Measurements from ENCODE around the gene TFR2. TPM values are rescaled to one million over a fixed set of nuclear protein-coding genes. Genes with fewer than 3 reads are reported as not detected.

TFR2 gene
- total RNA-seq, 2 donors from 2014 or later: 0.19 TPM; not detected in 1

DNA sequence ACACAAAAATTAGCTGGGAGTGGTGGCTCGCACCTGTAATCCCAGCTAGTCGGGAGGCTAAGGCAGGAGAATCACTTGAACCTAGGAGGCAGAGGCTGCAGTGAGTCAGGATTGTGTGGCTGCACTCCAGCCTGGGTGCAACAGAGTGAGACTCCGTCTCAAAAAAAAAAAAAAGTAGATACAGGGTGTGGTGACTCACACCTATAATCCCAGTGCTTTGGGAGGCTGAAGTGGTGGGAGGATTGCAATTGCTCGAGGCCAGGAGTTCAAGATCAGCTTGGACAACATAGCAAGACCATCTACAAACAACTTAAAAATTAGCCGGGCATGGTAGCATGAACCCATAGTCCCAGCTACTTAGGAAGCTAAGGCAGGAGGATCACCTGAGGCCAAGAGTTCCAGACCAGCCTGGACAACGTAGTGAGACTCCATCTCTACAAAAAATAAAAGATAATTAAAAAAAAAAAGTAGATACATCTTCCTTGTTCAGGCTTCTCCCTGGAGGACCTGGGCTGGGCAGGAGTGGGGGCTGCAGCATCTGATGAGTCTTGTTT, 27.0 kb downstream of the TFR2 start:
- TF ChIP-seq, protein P1, sequence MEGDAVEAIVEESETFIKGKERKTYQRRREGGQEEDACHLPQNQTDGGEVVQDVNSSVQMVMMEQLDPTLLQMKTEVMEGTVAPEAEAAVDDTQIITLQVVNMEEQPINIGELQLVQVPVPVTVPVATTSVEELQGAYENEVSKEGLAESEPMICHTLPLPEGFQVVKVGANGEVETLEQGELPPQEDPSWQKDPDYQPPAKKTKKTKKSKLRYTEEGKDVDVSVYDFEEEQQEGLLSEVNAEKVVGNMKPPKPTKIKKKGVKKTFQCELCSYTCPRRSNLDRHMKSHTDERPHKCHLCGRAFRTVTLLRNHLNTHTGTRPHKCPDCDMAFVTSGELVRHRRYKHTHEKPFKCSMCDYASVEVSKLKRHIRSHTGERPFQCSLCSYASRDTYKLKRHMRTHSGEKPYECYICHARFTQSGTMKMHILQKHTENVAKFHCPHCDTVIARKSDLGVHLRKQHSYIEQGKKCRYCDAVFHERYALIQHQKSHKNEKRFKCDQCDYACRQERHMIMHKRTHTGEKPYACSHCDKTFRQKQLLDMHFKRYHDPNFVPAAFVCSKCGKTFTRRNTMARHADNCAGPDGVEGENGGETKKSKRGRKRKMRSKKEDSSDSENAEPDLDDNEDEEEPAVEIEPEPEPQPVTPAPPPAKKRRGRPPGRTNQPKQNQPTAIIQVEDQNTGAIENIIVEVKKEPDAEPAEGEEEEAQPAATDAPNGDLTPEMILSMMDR (IDR thresholded peaks at IDR 0.05): no peak
- Histone ChIP-seq H3K4me3 (no peak overlapping the region), H3K27me3 (no peaks in the 10 kb centered on the region), H3K4me1 (peaks cover 0 to 17% of the 10 kb centered on the region in 2 donors), H3K36me3 (no peaks in the 10 kb centered on the region), H3K27ac (no peak overlapping the region), H3K9me3 (no peaks in the 10 kb centered on the region)
- DNase-seq (ENCODE audit: low spot score): no peak

DNA sequence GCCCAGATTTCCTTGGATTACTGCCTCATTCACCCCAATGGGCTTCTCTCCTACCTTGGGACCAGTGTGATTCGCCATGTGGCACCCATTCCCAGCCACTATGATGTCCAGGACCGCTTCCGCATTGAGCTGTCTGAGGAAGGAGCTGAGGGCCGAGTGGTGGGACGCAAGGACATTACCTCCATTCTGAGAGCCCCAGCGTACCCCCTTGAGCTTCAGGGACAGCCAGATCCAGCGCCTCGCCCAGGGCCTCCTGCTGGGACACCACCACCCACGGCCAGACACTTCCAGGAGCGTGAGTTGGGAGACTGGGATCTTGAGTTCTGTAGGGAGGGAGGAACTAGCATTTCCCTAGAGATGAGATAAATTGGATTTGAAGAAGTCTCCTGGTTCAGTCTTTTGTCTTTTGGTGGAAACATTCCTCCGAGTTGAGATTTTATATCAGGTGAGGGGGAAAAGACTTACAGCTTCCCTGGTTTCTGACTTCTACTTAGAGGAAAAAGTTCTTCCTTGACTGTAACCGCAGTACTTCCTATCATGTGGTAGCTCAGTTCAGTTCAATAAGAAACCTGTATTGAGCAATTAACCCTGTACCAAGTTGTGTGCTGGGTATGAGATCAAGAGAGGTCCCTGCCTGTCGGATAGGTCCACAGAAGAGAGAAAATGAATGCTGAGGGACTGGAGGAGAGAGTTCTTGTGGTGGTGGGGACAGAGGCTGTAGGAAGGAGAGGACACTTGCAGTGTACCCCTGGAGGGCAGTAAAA, 27.8 kb downstream of the TFR2 start:
- H3K9me3 ChIP-seq: no peaks in the 10 kb centered on the region
- no peaks in the 10 kb centered on the region for H3K36me3 ChIP-seq
- peak overlapping the region in 1 of 2 donors; percentile 70 for H3K4me3 ChIP-seq
- TF ChIP-seq, protein P1 (IDR thresholded peaks at IDR 0.05): no peak
- H3K27ac ChIP-seq: peak overlapping the region in 1 of 2 donors; percentile 95
- no peak for DNase-seq (ENCODE audit: low spot score)
- peaks cover 0 to 17% of the 10 kb centered on the region in 2 donors for H3K4me1 ChIP-seq
- H3K27me3 ChIP-seq: no peaks in the 10 kb centered on the region

DNA sequence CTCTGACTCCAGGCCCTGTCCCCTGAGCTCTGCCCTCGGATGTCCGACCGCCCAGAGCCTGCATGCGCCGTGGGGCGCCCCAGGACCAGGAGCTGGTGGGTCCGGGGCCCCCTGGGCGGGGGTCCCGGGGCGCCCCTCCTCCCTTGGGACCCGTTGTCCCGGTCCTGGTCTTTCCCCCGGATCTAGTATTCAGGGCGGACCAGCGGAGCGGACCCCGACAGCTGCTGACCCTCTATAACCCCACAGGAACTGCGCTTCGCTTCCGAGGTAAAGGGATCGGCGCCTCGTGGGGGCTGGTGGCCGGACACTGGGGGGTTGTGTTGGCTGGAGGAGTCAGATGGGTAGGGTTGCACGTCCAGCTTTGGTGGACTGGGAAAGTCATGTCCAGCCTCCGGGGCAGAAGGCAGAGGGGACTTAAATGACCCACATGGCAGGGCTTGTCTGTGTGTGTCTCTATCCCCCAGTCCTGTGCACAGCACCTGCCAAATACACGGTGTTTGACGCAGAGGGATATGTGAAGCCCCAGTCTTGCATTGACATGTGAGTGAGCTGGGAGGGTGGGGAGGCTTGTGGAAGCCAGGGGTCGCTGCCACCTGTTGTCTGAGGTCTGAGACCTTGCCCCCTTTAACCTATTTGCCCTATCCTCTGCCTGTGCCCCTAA, 28.5 kb downstream of the TFR2 start:
- peaks cover 0 to 17% of the 10 kb centered on the region in 2 donors for H3K4me1 ChIP-seq
- H3K36me3 ChIP-seq: no peaks in the 10 kb centered on the region
- no peak for DNase-seq (ENCODE audit: low spot score)
- peak overlapping the region; percentile 66 to 70 for H3K4me3 ChIP-seq
- peak overlapping the region; percentile 89 to 95 for H3K27ac ChIP-seq
- TF ChIP-seq, protein P1 (IDR thresholded peaks at IDR 0.05): no peak
- H3K9me3 ChIP-seq: no peaks in the 10 kb centered on the region
- no peaks in the 10 kb centered on the region for H3K27me3 ChIP-seq

DNA sequence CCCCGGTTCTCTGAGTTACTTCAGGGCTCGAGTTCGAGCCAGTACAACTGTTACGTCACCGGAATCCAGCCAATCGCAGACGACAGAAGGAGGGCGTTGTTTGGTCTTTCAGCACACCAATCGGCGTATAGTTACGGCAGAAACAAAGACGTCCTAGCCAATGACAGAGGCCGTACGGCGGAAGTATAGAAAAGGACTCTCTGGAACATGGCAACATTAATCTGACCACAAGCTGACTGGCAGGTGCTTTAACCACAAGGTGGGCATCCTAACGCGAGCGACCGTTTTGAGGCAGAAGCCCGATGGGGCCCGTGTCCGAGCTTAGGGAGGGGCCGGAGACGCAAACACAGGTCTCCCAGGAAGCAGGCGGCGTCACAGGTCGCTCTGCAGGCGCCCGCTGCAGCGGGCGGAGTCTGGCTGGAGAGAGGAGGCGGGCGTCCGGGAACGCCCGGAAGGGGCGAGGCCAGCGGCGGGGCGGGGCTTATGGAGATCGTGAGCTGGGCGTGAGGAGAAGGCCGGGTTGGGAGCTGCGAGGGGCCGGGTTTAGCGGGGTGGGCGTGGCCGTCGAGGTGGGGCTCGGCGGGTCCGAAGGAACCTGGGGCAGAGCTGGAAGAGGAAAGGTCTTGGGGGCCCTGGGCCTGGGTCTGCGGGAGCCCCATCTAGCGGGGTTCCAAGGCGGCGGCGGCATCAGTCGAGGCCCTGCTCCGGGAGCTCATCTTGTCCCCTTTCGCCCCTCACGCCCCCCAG, 29.2 kb downstream of the TFR2 start, which contains the start of gene MOSPD3:
Gene MOSPD3, plus strand, starts transcription at position 558 of the 747 bp plus-strand sequence. CDS start 252 bp downstream, outside the sequence.
- peaks cover 0 to 17% of the 10 kb centered on the region in 2 donors for H3K4me1 ChIP-seq
- peak within 1 kb of the TSS; percentile 66 to 70 for H3K4me3 ChIP-seq
- no peaks in the 10 kb centered on the region for H3K27me3 ChIP-seq
- TF ChIP-seq, protein P1 (IDR thresholded peaks at IDR 0.05): no peak
- no peaks in the 10 kb centered on the region for H3K9me3 ChIP-seq
- H3K27ac ChIP-seq: peak within 1 kb of the TSS; percentile 89 to 95
- peak; percentile 100 for DNase-seq (ENCODE audit: low spot score)
- H3K36me3 ChIP-seq: no peaks in the 10 kb centered on the region

DNA sequence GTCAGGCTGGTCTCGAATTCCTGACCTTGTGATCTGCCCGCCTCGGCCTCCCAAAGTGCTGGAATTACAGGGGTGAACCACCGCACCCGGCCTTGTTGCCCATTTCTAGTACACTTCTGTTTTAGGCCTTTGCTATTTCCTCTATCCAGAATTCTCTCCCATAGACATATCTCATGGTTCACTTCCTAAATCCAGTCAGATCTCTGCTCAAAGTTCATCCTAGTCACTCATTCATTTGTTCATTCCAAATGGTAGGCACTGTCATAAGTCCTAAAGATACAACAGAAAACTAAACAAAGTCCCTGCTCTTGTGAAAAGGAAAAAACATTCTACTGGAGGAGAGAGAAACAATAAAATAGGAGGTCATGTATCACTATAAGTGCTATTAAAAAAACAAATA, 31.4 kb downstream of the TFR2 start:
- H3K27ac ChIP-seq: no peak overlapping the region
- no peak for DNase-seq (ENCODE audit: low spot score)
- H3K9me3 ChIP-seq: no peaks in the 10 kb centered on the region
- no peaks in the 10 kb centered on the region for H3K27me3 ChIP-seq
- peaks cover 0 to 22% of the 10 kb centered on the region in 2 donors for H3K4me1 ChIP-seq
- TF ChIP-seq, protein P1 (IDR thresholded peaks at IDR 0.05): no peak
- no peak overlapping the region for H3K4me3 ChIP-seq
- H3K36me3 ChIP-seq: no peaks in the 10 kb centered on the region
